Right lung (tissue), 5 donors: ENCODE results near the gene RAD1. TPM values are rescaled to one million over a fixed set of nuclear protein-coding genes. Genes with fewer than 3 reads are reported as not detected.

Experiments used
- DNase-seq, 2 donors: peaks; one replicate each; pipeline ENCODE4 v3.0.0-alpha.2; 2013
- polyA plus RNA-seq, 5 donors: library from polyadenylated mRNA; unstranded; fragments of 120-200 nt; gene quantifications; one replicate each; pipeline versions ENCODE4 v1.2.1 to v1.2.3, GENCODE V29; 2013; ENCODE audit warnings: inconsistent platforms in 1 of 5, low replicate concordance in 1 of 5; ENCODE audit not compliant: insufficient read length in 5 of 5, insufficient read depth in 1 of 5

RAD1 gene
- polyA plus RNA-seq, 5 donors: 29.6 to 45.7 (median 39.4) TPM

DNA sequence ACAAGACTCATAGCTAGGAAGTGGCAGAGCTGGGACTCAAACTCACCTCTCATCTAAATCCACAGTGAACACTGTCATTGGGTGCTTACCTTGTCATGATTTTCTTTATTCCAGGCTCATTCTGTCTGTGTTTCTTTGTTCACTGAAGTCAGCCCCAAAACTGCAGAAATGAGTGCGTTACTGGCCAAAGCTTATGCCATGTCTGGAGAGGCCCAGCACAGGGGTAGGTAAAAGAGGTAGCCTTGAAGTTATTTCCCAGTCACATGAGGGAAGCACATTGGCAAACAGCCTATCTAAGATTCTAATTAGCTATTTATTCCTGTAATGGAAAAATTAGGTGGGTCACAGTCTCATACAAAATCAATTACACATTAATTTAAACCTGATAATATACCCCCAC lies 46.5 kb downstream of the RAD1 start:
- no peak for DNase-seq

DNA sequence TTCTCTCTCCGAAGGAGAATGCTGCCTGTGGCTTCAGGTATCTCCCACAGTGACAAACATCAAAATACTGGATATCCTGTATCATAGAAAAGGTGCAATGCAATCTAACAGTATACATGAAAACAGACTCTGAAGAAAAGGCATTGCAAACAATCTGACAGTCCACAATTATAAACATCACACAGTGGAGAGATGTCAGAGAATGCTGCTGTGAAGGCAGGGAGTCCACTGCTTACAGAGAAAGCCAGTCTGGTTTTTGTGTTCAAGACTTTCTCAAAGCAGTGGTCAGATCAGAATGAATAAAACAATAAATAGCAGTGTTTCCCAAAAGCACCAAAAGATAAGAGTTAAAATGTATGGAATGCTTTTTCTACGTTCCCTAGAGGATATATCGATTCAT lies 47.6 kb downstream of the RAD1 start:
- DNase-seq: no peak

DNA sequence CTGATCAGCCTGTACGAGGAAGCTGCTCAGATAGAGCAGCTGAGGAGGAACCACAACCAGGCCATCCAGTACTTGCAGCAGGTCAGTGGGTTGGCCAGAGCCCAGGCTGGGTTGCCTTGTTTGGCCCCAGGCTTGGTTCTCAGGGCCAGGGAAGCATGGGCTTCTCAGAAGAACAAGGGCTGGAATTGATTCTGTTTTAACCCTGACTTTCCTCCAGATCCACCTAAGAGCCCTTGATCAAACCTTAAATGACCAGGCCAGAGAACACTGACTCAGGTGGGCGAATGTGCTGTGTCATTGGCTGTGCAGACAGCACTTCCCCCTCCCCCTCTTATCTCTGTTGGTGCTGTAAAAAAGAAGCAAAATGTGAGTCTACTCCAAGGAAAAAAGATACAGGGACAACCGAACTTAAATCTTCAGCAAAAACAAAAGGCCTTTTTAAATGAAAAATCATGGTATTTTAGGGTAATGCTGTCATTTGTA lies 48.3 kb downstream of the RAD1 start:
- DNase-seq: no peak

GRCh38 chr5:34865091-34865490 lies 50.2 kb downstream of the RAD1 start:
- no peak for DNase-seq

DNA sequence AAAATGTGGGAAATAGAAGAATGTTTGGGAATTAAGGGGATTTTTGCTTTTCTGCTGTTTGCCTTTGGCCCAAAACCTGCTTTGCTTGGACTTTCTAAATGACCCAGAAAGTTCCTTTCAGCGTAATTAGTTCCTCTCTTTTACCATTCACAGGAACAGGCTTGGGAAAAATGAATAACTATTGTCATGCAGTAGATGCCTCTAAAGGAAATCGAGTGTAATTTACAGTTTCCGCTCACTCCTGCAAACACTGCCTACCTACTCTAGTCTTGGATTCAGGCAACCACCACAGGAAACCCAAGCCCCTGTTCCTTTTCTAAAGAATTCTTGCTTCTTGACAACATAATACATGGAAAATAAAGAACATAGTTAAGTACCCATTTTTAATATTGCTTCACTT lies 51.4 kb downstream of the RAD1 start:
- DNase-seq: no peak

- no peak for DNase-seq
Measured at GRCh38 chr5:34859253-34859652, 56.1 kb downstream of the RAD1 start.

DNA sequence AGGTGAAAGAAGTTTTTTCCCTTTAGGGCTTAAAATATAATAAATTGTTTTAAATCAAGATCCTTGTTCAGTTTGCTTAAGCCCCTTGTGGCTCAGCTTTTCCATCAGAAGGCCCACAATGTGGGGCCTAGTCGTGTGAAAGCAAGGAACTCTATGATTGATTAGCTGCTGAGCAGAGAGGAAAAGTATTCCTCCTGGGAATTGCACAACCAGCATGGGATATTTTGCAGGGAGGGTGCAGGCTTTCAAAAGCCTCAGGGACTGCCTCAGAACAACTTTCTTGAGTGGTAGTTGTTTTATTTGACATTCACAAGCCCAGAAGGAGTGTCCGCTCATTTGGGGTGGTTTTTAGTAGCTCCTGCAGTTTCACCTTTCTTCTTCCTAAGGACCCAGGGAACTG lies 56.5 kb downstream of the RAD1 start:
- no peak for DNase-seq

- no peak for DNase-seq
Measured at GRCh38 chr5:34857894-34858293, 57.4 kb downstream of the RAD1 start.

GRCh38 chr5:34857161-34857560 lies 58.1 kb downstream of the RAD1 start:
- no peak for DNase-seq

Other genes starting within 250 kb of the RAD1 start
- gene TTC23L, start 76.3 kb downstream of the RAD1 start, polyA plus RNA-seq: 1 to 10 TPM; 2.7 to 5.0 (median 4.2) TPM
- gene BRIX1, start 207 bp upstream of the RAD1 start, polyA plus RNA-seq: 10 to 100 TPM; 44.9 to 55.6 (median 51.0) TPM
- gene DNAJC21, start 14.1 kb upstream of the RAD1 start, polyA plus RNA-seq: 10 to 100 TPM; 49.8 to 71.5 (median 63.2) TPM
- gene AGXT2, start 132.4 kb upstream of the RAD1 start, polyA plus RNA-seq: under 1 TPM in 2 of 5 donors, not detected in 3; 0.18 to 0.33 TPM